Stomach (tissue), 4 donors: Measurements from ENCODE around the gene ZNF438.

Experiments
- CTCF ChIP-seq, 7 experiments: fragments of 450-650 bp in 4 of 7; fragments of 200-600 bp in 3 of 7; sonication (generic) in 3 of 7; IDR thresholded peaks; one replicate each; pipeline ENCODE4 v1.5.1; 2016 to 2019; ENCODE audit warnings: antibody characterized with exemption in 7 of 7, control low read depth in 2 of 7, mild to moderate bottlenecking in 1 of 7
- EP300 ChIP-seq: sonication (generic); formaldehyde crosslinking; IDR thresholded peaks from one replicate; pipeline ENCODE4 v1.6.1; 2017; ENCODE audit warnings: antibody characterized with exemption
- POLR2A ChIP-seq, 4 donors: fragments of 450-650 bp; IDR thresholded peaks; one replicate each; pipeline ENCODE4 v1.6.1; 2016; ENCODE audit warnings: antibody characterized with exemption in 4 of 4, control low read depth in 2 of 4, mild to moderate bottlenecking in 1 of 4, moderate library complexity in 1 of 4

GRCh38 chr10:30865141-30865926 is 166.3 kb downstream of the ZNF438 start:
- TF ChIP-seq CTCF (IDR thresholded peaks at IDR 0.05), result no peak
- no peak for TF ChIP-seq POLR2A (IDR thresholded peaks at IDR 0.05)
- TF ChIP-seq EP300, result no peak
